IPS-18c (cell line): ENCODE measurements around the gene STK16.

ENCODE experiments used
- H3K4me3 ChIP-seq: 2 replicates; pipeline ENCODE4 v1.7.0; 2013; ENCODE audit warnings: low read depth, mild to moderate bottlenecking, low read length, moderate library complexity; ENCODE audit not compliant: insufficient read depth
- H3K9me3 ChIP-seq: one replicate; pipeline ENCODE4 v1.6.1; 2013; ENCODE audit warnings: mild to moderate bottlenecking, low read length, moderate library complexity; ENCODE audit not compliant: control insufficient read depth, insufficient read depth

STK16 gene

DNA sequence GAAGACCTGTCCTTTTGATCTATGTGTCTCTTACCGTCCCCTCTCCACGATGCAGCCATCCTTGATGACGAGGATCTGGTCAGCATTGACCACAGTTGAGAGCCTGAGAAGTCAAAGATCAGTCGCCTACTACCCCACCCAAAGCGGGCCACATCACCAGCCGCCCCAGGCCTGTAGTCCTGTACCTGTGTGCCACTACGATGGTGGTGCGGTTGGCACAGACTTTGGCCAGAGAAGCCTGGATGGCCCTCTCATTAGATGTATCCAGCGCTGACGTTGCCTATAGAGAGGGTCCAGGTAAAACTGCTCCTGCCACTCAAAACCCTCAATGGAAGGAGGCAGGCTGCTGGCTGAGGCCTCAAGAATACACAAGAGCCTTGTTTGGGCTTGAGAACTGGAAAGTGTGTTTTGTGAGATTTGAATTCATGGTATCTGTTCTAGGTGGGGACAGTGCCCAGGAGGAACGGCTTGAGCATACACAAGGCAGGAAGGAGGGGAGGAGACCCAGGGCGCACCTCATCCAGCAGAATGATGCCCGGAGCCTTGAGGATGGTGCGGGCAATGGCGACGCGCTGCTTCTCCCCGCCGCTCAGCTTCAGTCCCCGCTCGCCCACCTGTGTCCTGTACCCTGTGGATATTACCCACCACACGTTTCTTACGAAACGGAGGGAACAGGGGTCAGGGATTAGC is 34.9 kb upstream of the STK16 start:
- Histone ChIP-seq H3K9me3 (no peaks in the 10 kb centered on the region), H3K4me3 (no peak overlapping the region)

GRCh38 chr2:219210886-219211362 is 34.4 kb upstream of the STK16 start:
- no peak overlapping the region for H3K4me3 ChIP-seq

GRCh38 chr2:219213026-219213415 is 32.3 kb upstream of the STK16 start:
- Histone ChIP-seq H3K9me3 (no peaks in the 10 kb centered on the region), H3K4me3 (no peak overlapping the region)

More at GRCh38 chr2:219210886-219211362, 34.4 kb upstream of the STK16 start:
- no peaks in the 10 kb centered on the region for H3K9me3 ChIP-seq

- Histone ChIP-seq H3K9me3 (no peaks in the 10 kb centered on the region), H3K4me3 (no peak overlapping the region)
Observed at GRCh38 chr2:219213486-219214071, 31.7 kb upstream of the STK16 start.

DNA sequence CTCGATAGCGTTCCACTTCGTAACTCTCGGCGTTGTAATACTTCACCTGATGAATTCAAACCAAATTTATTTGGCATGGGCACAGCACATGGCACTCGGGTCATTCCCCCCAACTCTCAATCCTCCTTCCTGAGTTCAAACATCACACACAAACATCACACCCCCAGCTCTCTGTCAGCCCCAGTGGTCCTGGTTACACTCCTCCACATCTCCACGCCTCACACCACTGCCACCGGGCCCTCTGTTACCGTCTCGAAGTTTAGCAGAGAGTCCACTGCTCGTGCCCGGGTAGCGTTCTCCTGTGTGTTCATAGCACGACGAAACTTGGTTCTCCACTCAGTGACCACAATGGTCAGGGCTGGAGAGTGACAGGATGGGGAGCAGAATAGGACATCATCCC is 31.1 kb upstream of the STK16 start:
- Histone ChIP-seq H3K9me3 (no peaks in the 10 kb centered on the region), H3K4me3 (no peak overlapping the region)

- H3K4me3 ChIP-seq = no peak overlapping the region
- H3K9me3 ChIP-seq = no peaks in the 10 kb centered on the region
Observed at GRCh38 chr2:219214786-219215185, 30.5 kb upstream of the STK16 start.

DNA sequence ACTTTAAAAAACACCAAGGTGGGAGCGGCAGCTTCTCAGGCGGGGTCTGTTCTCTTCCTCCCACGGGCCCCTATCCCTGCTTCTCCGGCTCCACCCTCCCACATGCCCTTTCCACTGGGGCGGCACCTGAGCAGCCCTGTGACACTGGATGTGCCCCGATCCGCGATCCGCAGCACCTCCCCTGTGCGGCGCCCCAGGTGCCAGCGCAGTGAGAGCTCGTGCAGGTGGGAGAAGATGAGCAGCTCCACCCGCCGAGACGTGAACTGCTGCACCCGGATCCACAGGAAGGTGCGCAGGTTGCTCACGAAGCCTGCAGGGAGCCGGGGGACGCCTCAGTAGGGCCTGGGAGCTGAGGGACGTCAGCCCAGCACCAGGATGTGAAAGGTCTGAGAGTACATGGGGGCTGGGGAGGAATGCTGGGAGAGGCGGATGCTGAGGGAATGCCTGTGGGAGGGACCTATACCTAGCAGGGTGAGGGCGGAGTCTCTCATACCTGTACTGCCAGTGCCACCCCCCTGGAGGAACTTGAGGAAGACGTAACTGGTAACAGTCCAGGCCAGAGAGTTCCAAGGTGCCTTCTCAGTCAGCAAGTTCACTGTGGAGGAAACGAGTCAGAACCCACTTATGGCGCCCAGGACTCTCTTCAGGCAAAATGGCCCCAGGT is 29.3 kb upstream of the STK16 start:
- no peak overlapping the region for H3K4me3 ChIP-seq
- no peaks in the 10 kb centered on the region for H3K9me3 ChIP-seq

DNA sequence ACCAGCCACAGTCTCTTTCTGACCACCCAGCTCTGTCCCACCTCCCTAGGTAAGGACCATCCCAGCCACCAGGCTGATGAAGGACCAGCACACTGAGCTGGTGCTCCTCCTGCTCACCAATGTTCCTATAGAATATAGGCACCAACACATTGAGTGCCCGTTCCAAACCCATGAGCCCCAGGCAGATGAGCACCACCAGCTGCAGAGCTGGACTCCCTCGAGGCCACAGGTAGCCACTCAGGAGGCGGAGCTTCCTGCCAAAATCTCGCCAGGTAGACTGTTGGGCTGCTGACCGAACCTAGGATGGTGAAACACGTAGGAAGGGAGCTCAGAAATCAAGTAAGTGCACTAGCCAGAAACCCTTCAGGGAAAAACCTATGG is 28.8 kb upstream of the STK16 start:
- Histone ChIP-seq H3K9me3 (no peaks in the 10 kb centered on the region), H3K4me3 (no peak overlapping the region)

GRCh38 chr2:219218217-219218731 is 27.0 kb upstream of the STK16 start:
- H3K9me3 ChIP-seq = no peaks in the 10 kb centered on the region
- H3K4me3 ChIP-seq = peak overlapping the region; percentile 65

DNA sequence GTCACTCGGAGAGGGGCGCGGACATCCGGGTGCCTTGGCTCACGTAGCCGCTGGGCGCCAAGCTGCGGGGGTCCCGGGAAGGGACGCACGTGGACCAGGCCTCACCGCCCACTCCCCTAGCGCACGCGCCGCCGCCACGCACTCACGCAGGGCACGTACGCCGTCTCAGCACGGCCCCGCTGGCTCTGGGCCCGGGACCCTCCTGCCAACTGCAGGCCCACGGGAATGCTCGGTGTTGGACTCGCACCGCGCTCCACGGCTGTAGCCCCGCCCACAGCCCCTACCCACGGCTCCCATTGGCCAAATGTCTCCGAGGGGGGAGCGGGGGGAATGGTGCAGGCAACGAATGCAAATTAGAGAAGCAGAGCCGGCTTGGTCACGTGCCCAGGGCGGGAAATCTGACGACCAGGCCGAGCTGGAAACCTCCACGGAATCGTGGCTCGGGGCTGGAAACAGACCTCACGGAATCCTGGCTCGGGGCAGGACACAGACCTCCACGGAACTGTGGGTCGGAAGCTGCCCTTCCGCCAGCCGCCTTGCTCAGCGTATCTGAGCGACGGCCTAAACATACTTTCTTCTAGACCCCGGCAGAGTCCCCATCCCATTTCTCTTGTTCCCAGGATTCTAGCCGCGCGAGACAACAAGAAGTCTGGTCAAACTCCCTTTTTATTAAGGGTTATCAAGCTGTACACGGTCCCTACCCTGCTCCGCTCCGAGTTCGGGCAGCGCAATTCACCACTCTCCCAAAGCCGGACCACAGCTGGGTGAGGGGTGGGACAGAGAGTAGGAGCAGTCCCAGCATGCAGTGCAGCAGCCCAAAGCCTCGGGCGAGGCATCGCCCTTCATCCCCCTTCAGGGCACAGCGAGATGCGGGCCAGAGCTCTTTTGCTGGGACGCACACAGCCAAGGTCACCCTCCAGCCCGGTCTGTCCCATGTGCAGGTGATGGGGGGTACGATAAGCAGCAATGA is 26.3 kb upstream of the STK16 start, which contains the start of gene ABCB6:
Gene ABCB6 (minus strand): TSS at position 227 of the 970 bp plus-strand sequence. CDS start 285 bp downstream, outside the sequence.
- H3K4me3 ChIP-seq = peak within 1 kb of the TSS; percentile 65

DNA sequence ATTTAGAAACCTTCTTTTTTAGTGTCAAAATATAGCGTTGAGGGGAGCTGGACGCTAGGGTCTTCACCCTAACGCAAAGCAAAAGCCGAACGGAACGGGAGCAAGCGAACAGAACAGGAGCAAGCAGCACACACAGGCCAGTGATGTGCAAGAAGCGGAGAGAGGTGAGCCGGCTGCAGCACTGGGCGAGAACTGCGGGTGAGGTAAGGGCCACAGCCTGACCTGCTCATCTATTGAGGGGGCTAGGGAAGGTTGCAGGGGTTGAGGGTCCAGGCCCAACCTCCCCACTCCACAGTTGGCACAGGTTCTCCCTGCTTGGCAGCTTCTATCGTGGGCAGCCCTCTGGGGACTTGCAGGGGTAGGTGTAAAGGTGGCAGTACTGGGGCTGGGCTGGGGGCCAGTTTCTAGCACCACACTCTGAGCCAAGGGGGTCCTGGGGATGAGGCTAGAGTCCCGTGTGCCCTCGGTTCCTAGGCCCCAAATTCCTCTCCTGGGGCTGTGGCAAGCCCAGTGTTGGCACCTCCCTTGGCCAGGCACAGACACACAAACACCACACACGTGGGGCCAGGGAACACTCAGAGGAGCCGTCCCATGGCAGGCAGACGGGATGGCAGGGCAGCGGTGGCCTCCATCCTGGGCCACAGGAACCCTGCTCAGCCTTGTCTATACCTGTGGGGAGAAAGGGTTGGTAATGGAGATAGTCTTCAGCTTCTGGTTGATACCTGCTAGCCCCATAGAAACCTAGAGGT is 25.3 kb upstream of the STK16 start:
- no peak overlapping the region for H3K4me3 ChIP-seq

More for the DNA sequence above, 26.3 kb upstream of the STK16 start, which contains the start of gene ABCB6:
- H3K9me3 ChIP-seq = no peaks in the 10 kb centered on the region

DNA sequence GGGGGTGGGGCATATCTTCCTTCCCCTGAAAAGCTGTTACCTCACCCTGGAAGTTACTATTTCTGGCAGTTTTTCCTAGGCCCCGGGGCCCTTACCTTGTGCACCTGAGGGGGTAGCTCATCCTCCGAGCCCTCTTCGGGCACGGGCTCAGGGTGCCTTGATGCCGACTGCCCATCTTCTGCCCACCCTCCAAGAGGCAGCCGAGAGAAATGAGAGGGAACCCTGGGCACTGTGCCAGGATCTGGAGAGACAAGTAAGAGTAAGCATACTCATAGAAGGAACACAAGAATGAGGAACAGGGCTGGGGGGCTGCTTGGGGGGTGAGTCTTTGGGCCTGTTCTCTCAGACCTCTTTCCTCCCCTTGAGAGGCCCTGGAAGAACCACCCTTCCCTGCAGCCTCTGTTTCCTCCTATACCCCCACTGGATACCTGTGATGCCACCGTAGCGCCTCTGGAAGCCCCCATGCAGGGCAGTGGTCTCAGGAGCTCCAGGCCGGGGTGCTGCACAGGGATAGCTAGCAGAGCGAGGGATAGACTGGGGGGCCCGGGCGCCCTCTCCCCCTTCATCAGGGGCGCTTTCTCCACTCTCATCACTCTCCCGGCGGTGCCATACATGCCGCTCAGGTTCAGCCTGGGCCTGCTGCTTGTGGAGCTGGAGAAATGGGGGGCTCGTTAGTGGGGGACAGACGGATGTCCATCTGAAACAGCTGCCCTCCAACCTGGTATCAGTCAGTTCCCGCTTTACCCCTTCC is 24.5 kb upstream of the STK16 start:
- no peak overlapping the region for H3K4me3 ChIP-seq
- no peaks in the 10 kb centered on the region for H3K9me3 ChIP-seq

More for the DNA sequence above, 25.3 kb upstream of the STK16 start:
- H3K9me3 ChIP-seq = no peaks in the 10 kb centered on the region

DNA sequence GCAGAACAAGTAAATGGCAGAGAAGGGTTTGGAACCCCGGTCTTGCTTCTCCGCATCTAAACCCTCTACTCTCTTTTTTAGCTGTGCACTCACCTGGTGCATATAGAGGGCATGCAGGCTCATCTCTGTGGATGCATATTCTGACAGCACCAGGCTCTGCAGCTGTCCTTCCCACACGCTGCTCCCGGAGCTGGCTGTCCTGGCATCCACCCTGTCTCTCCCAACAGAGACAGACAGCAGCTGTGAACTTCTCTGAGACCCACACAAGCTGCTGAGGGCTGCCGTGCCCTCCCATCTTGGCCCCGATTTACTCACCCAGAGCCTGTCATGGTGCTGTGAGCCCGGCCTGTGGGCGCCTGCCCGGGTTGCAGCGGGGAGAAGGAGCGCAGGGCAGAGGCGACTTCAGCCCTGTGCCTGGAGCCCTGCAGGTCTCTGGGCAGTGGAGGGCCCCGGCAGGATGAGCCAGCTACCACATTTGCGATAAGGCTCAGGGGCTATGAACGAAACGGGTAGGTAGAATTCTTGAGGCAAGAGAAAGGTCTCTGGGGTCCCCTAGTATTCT is 23.2 kb upstream of the STK16 start:
- no peak overlapping the region for H3K4me3 ChIP-seq
- H3K9me3 ChIP-seq = no peaks in the 10 kb centered on the region

DNA sequence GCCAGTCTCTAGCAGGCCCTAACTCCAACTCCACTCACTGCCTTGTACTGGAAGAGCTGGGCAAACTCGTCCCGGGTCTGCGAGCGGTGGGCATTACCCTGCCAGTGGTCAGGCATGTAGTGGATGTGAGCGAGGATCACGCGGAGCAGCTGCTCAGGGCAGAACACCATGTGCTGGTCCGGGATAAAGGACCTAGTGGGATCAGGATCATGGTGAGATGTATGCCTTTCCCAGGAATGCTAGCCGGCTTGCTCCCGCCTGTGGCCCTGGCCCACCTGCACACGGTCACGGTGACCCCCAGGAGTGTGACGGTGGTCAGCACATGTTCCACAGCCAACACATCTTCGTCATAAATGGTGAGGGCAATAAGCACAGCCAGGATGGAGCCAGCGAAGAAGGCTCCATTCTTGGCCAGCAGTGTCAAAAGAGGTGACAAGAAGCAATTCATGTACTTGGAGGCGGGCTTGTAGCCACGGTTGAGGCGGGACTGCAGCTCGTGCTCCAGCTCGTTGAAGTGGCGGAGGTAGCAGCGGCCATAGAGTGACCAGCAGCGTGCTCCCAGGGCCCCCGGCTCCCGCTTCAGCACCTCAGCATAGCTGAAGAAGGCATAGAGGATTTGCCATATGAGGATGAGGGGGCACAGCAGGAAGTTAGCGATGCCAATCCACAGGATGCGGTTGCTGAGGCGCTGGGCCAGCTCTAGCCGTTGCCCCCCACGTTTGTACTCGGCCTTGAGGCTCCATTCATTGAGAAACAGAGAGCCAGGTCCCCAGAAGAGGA is 21.3 kb upstream of the STK16 start:
- no peak overlapping the region for H3K4me3 ChIP-seq
- H3K9me3 ChIP-seq = no peaks in the 10 kb centered on the region

DNA sequence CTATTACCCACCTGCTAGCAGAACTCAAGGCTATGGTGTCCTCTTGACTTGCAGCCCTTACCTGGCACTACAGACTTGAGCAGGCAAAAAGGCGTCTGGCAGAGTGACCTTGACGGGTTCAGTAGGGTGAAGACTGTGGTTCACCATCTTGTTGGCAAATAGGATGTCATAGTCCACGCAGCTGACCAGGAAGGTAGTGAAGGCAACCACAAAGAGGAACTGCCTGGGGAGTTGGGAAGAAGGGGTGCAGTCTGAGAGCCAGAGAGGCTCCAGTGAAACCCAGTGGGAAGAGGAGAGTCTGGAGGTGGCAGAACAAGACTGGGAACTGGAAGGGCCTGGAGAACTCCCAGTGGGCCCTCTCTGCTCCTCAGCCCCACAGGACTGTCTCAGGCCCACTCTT is 19.9 kb upstream of the STK16 start:
- no peak overlapping the region for H3K4me3 ChIP-seq
- no peaks in the 10 kb centered on the region for H3K9me3 ChIP-seq
